Measurements from ENCODE around the gene PLAC8.
"Not testable (repeated sequence)": the region's sequence is repeated elsewhere in the genome, so short reads cannot be mapped to it uniquely, and the experiment has no call there.

The PLAC8 gene

DNA sequence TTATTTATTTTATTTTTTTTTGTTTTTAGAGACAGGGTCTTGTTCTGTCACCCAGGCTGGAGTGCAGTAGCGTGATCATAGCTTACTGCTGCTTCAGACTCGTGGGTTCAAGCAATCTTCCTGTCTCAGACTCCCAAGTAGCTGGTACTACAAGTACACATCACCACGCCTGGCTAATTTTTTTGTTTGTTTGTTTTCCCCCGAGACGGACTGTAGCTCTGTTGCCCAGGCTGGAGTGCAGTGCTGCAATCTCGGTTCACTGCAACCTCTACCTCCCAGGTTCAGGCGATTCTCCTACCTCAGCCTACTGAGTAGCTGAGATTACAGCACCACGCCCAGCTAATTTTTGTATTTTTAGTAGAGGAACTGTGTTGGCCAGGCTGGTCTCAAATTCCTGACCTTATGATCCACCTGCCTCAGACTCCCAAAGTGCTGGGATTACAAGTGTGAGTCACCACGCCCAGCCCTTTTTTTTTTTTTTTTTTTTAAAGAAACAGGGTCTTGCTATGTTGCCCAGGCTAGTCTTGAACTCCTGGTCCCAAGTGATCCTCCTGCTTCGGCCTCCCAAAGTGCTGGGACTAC is 47.4 kb downstream of the PLAC8 start:
- no peak for DNase-seq (ENCODE audit: low spot score)

DNA sequence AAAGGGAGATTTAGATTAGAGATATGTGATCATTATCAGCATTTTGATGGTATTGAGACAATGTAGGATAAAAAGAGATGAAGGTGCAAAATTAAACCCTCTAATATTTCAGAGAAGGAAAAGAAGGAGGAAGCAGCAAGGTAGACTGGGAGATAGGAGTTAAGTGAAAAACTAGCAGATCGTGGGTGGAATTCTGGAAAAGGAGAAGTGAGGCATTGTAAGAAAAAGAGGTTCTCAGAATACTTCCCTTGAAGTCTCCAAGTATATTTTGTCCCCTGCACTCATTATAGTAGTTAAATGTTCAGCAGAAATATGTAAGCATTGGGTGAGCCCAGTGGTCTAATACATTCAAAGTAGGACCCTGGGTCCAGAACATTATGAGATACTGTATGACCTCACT is 49.3 kb downstream of the PLAC8 start:
- DNase-seq (ENCODE audit: low spot score) = no peak

GRCh38 chr4:83062739-83063138 is 51.8 kb downstream of the PLAC8 start:
- no peak for DNase-seq (ENCODE audit: low spot score)

GRCh38 chr4:83054928-83055327 is 59.6 kb downstream of the PLAC8 start:
- peak; percentile 12 for DNase-seq (ENCODE audit: low spot score)

- DNase-seq (ENCODE audit: low spot score) = not testable (repeated sequence)
Observed at GRCh38 chr4:83048781-83049180, 65.7 kb downstream of the PLAC8 start.

GRCh38 chr4:83046693-83047473 is 67.6 kb downstream of the PLAC8 start:
- DNase-seq (ENCODE audit: low spot score) = no peak

DNA sequence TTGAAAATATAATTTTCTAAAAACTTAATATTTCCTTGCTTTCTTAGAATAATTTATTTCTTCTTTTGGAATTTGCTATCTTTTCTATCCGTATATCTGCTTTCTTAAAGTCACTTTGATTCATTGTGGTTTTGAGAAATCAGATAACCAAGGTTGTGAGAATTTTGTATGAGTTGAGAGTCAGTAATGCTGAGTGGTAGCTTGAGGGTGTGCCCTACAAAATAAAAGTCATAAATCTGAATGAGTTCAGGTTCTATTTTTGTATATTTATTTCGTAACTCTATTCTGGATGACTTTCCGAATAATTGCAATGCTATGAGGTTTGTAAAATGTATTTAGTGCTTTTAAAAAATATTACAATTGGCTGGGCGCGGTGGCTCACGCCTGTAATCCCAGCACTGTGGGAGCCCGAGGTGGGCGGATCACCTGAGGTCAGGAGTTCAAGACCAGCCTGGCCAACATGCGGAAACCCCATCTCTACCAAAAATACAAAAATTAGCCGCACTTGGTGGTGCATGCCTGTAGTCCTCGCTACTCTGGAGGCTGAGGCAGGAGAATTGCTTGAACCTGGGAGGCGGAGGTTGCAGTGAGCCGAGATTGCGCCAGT is 70.6 kb downstream of the PLAC8 start:
- no peak for DNase-seq (ENCODE audit: low spot score)

DNA sequence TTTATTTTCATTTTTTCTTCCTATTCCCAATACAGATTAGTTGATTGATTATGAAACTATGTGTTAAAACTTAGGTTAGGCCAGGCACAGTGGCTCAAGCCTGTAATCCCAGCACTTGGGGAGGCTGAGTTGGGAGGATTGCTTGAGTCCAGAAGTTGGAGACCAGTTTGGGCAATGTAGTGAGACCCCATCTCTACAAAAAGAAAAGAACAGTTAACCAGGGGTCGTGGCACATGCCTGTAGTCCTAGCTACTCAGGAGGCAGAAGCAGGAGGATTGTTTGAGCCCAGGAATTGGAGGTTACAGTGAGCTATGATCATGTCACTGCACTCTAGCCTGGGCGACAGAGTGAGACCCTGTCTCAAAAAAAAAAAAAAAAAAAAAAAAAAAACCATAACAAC is 71.4 kb downstream of the PLAC8 start:
- not testable (repeated sequence) for DNase-seq (ENCODE audit: low spot score)

DNA sequence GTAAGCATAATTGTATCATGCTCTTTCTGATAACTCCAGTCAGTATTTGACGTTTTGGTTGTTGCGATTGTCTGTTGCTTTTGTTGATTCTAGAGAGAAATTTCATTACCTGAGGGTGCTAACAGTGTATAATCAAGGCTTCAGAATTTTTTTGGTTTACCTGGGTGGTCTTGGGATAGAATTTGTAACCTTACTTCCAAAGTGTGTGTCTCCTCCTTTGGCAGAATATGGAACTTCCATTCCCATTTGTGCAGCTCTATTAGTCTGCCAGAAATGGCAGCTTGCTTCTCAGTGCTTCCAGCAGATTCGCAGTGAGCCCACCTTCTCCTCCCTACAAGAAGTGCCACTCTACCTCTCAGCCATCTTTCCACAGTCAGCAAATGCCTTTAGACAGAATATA is 74.3 kb downstream of the PLAC8 start:
- no peak for DNase-seq (ENCODE audit: low spot score)

Measured in CD4-positive, alpha-beta T cell treated with Interleukin-15 for 4 hours (primary cell).